ENCODE data around the gene ZFHX3. TPM values are rescaled to one million over a fixed set of nuclear protein-coding genes. Genes with fewer than 3 reads are reported as not detected.

The ZFHX3 gene
- total RNA-seq, 1 experiment from 2014 or later: 1.5 TPM

DNA sequence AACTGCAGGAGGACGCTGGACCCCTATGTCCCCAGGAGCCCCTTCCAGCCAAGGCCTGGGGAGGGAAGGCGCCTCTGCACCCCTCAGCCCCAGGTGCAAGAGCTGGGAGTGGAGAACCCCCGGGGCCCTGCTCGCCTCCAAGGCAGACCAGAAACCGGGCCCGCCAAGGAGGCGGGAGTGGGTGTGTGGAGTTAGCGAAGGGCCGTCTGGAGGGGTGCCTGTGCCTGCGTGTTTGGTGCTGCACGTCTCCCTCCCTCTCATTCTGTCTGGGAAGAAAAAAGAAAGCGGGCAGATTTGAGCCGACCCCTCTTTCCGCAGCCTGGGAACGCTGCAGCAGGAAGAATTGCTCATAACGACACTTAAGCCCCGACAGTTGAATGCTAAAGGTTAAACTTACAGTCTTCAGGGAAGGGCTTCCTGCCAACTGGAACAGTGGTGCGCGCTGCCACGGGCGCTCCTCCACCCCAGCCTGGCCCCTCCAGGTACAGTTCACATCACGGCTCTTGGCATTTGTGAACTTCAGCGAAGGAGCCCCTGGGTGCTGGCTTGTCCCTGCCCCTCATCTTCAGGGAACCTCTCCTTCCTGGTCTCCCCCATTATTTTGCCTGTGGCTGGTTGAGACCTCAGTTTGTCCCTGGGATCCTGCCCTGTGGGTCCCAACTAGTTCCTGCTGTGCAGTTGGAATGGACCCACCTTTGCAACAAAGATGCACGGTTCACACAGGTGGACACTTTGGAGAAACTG is 19.2 kb upstream of the ZFHX3 start:
- H4K20me1 ChIP-seq (ENCODE audit: control insufficient read depth, insufficient read depth, insufficient read length): peaks cover 2% of the 10 kb centered on the region
- H3K18ac ChIP-seq (ENCODE audit: insufficient read length, low read depth, low read length): no peak overlapping the region
- Mint-ChIP-seq H3K9me3 (peaks cover 0 to 4% of the 10 kb centered on the region in 2 experiments; a peak in 1 of 5 replicates), H3K27me3 (ENCODE audit: low read depth) (peaks cover 99% of the 10 kb centered on the region), H3K4me1 (peaks cover 42 to 67% of the 10 kb centered on the region in 2 experiments), H3K36me3 (ENCODE audit: insufficient read depth in 1 of 3, low read depth in 3 of 3) (peaks cover 0 to 2% (median 0%) of the 10 kb centered on the region in 3 experiments; a peak in 2 of 7 replicates), H3K4me3 (peak overlapping the region; percentile 14 to 68; a peak in 3 of 5 replicates), H3K27ac (no peak overlapping the region)
- no peak overlapping the region for H4K91ac ChIP-seq (ENCODE audit: insufficient read length, low read depth, low read length)
- no peaks in the 10 kb centered on the region for H3K9me3 ChIP-seq (ENCODE audit: control insufficient read depth, low read depth, low read length)
- no peak overlapping the region for H3T11ph ChIP-seq (ENCODE audit: low read length)
- no peak overlapping the region for H2BK15ac ChIP-seq (ENCODE audit: low read depth, low read length)
- no peak overlapping the region for H4K8ac ChIP-seq (replicated peaks; ENCODE audit: insufficient read length, low read depth, low read length)
- H2AFZ ChIP-seq (ENCODE audit: low read length): no peak overlapping the region
- TF ChIP-seq, protein P1, sequence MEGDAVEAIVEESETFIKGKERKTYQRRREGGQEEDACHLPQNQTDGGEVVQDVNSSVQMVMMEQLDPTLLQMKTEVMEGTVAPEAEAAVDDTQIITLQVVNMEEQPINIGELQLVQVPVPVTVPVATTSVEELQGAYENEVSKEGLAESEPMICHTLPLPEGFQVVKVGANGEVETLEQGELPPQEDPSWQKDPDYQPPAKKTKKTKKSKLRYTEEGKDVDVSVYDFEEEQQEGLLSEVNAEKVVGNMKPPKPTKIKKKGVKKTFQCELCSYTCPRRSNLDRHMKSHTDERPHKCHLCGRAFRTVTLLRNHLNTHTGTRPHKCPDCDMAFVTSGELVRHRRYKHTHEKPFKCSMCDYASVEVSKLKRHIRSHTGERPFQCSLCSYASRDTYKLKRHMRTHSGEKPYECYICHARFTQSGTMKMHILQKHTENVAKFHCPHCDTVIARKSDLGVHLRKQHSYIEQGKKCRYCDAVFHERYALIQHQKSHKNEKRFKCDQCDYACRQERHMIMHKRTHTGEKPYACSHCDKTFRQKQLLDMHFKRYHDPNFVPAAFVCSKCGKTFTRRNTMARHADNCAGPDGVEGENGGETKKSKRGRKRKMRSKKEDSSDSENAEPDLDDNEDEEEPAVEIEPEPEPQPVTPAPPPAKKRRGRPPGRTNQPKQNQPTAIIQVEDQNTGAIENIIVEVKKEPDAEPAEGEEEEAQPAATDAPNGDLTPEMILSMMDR (conservative IDR thresholded peaks at IDR 0.05): no peak
- no peak overlapping the region for H3K56ac ChIP-seq (ENCODE audit: insufficient read length, low read depth, low read length)
- no peak overlapping the region for H3K27ac ChIP-seq (ENCODE audit: insufficient read length, low read depth, low read length)
- peaks cover 79% of the 10 kb centered on the region for H3K27me3 ChIP-seq (ENCODE audit: insufficient read depth, low read length)
- H3K79me2 ChIP-seq (ENCODE audit: insufficient read depth, low read length): no peaks in the 10 kb centered on the region
- H3K79me1 ChIP-seq (ENCODE audit: insufficient read depth, low read depth, low read length, poor library complexity, severe bottlenecking): no peaks in the 10 kb centered on the region
- H3K23me2 ChIP-seq (ENCODE audit: insufficient read length, low read depth, low read length, poor library complexity, severe bottlenecking): peaks cover 16% of the 10 kb centered on the region
- WGBS (ENCODE audit: extremely low coverage, insufficient read length, low lambda C conversion rate): no CpG with 5 or more reads among the region's 24 CpGs
- no peak overlapping the region for H2AK5ac ChIP-seq (ENCODE audit: insufficient read length, low read length)
- no peak overlapping the region for H3K23ac ChIP-seq (ENCODE audit: insufficient read length, low read depth, low read length)
- no peak for DNase-seq
- no peak overlapping the region for H3K9ac ChIP-seq (ENCODE audit: extremely low read depth, insufficient read length, low read length)
- no peak overlapping the region; the same call in 1 of the 2 replicates for H3K14ac ChIP-seq (ENCODE audit: insufficient read depth, low read length)
- no peak overlapping the region for H3K4ac ChIP-seq (ENCODE audit: low read depth, low read length)
- H2BK120ac ChIP-seq (ENCODE audit: low read depth, low read length, poor library complexity, severe bottlenecking): no peak overlapping the region
- H3K4me2 ChIP-seq (ENCODE audit: insufficient read depth, insufficient read length, low read length): peak overlapping the region; percentile 54
- no peak overlapping the region for H2BK5ac ChIP-seq (ENCODE audit: insufficient read length, low read length)
- H3K4me1 ChIP-seq (ENCODE audit: insufficient read depth, low read length): peaks cover 2% of the 10 kb centered on the region; the same call in 1 of the 2 replicates
- H2BK20ac ChIP-seq (ENCODE audit: low read depth, low read length, poor library complexity, severe bottlenecking): no peak overlapping the region
- peak overlapping the region; percentile 21 for H2BK12ac ChIP-seq (ENCODE audit: insufficient read length, low read depth, low read length)
- no peak overlapping the region for H4K5ac ChIP-seq (ENCODE audit: insufficient read length, low read depth, low read length)

All from H9 (cell line).